Stimulated activated naive CD4-positive, alpha-beta T cell treated with Interleukin-2 at 50 U/mL for 16 hours (primary cell): ENCODE data around the gene EPB41L1.

Experiments
- DNase-seq: peaks from one replicate; lab custom pipeline; 2025; lab: John Stamatoyannopoulos, UW

Gene EPB41L1

GRCh38 chr20:36281785-36282380 is 127.3 kb downstream of the EPB41L1 start:
- DNase-seq = no peak
